ENCODE data around the gene DENND2C. TPM values are rescaled to one million over a fixed set of nuclear protein-coding genes. Genes with fewer than 3 reads are reported as not detected.

Gene DENND2C
- polyA plus RNA-seq, 1 experiment: 0.64 TPM

GRCh38 chr1:114666954-114667353 is 2.9 kb downstream of the DENND2C start:
- no peaks in the 10 kb centered on the region for H3K9me3 ChIP-seq (ENCODE audit: control insufficient read depth, insufficient read depth, low read length)
- POLR2A ChIA-PET: no interaction called here
- H3K4me3 ChIP-seq (ENCODE audit: low read depth, low read length): no peak overlapping the region
- H3K27ac ChIP-seq (ENCODE audit: low read depth, low read length): no peak overlapping the region
- H3K27me3 ChIP-seq (ENCODE audit: control insufficient read depth, insufficient read depth, low read length): no peaks in the 10 kb centered on the region
- TF ChIP-seq CTCF (IDR thresholded peaks at IDR 0.05; ENCODE audit: low read depth, low read length): no peak
- CTCF ChIA-PET: interaction anchor here (5.4 kb wide), 1 partner anchor 320 kb away, joined by 25 read pairs; no protein-coding TSS in a partner anchor
- no peak for DNase-seq (ENCODE audit: low read depth, low spot score)

GRCh38 chr1:114660238-114660637 is 9.6 kb downstream of the DENND2C start:
- Histone ChIP-seq H3K4me3 (ENCODE audit: low read depth, low read length) (no peak overlapping the region), H3K9me3 (ENCODE audit: control insufficient read depth, insufficient read depth, low read length) (no peaks in the 10 kb centered on the region), H3K27ac (ENCODE audit: low read depth, low read length) (no peak overlapping the region), H3K27me3 (ENCODE audit: control insufficient read depth, insufficient read depth, low read length) (peaks cover 6% of the 10 kb centered on the region)
- POLR2A ChIA-PET: no interaction called here
- TF ChIP-seq CTCF (IDR thresholded peaks at IDR 0.05; ENCODE audit: low read depth, low read length): no peak
- DNase-seq (ENCODE audit: low read depth, low spot score): no peak
- CTCF ChIA-PET: interaction anchor here (0.7 kb wide), 1 partner anchor 9 kb away, joined by 3 read pairs; the partner anchor contains the start of gene DENND2C

GRCh38 chr1:114651893-114652292 is 18.0 kb downstream of the DENND2C start:
- CTCF ChIA-PET: no interaction called here
- POLR2A ChIA-PET: no interaction called here
- no peak for DNase-seq (ENCODE audit: low read depth, low spot score)

GRCh38 chr1:114648503-114648902 is 21.3 kb downstream of the DENND2C start:
- no peak for TF ChIP-seq CTCF (IDR thresholded peaks at IDR 0.05; ENCODE audit: low read depth, low read length)
- Histone ChIP-seq H3K4me3 (ENCODE audit: low read depth, low read length) (no peak overlapping the region), H3K27me3 (ENCODE audit: control insufficient read depth, insufficient read depth, low read length) (no peaks in the 10 kb centered on the region), H3K27ac (ENCODE audit: low read depth, low read length) (no peak overlapping the region), H3K9me3 (ENCODE audit: control insufficient read depth, insufficient read depth, low read length) (no peaks in the 10 kb centered on the region)
- no peak for DNase-seq (ENCODE audit: low read depth, low spot score)
- ChIA-PET CTCF (no interaction called here), POLR2A (no interaction called here)

More at GRCh38 chr1:114651893-114652292, 18.0 kb downstream of the DENND2C start:
- H3K9me3 ChIP-seq (ENCODE audit: control insufficient read depth, insufficient read depth, low read length): no peaks in the 10 kb centered on the region
- H3K4me3 ChIP-seq (ENCODE audit: low read depth, low read length): no peak overlapping the region
- TF ChIP-seq CTCF (IDR thresholded peaks at IDR 0.05; ENCODE audit: low read depth, low read length): no peak
- H3K27ac ChIP-seq (ENCODE audit: low read depth, low read length): no peak overlapping the region
- H3K27me3 ChIP-seq (ENCODE audit: control insufficient read depth, insufficient read depth, low read length): no peaks in the 10 kb centered on the region

GRCh38 chr1:114641377-114641776 is 28.5 kb downstream of the DENND2C start:
- Histone ChIP-seq H3K27me3 (ENCODE audit: control insufficient read depth, insufficient read depth, low read length) (no peaks in the 10 kb centered on the region), H3K9me3 (ENCODE audit: control insufficient read depth, insufficient read depth, low read length) (no peaks in the 10 kb centered on the region), H3K4me3 (ENCODE audit: low read depth, low read length) (no peak overlapping the region), H3K27ac (ENCODE audit: low read depth, low read length) (no peak overlapping the region)
- ChIA-PET CTCF (interaction anchor here (0.5 kb wide), 1 partner anchor 226 kb away, joined by 3 read pairs; no protein-coding TSS in a partner anchor), POLR2A (no interaction called here)
- no peak for DNase-seq (ENCODE audit: low read depth, low spot score)
- TF ChIP-seq CTCF (IDR thresholded peaks at IDR 0.05; ENCODE audit: low read depth, low read length): no peak

Data from AG04450 (cell line).